GM19372 (cell line): ENCODE measurements around the gene PAX2.

ENCODE experiments used
- ATAC-seq: cut with Tn5 transposase; IDR thresholded peaks from one replicate; pipeline ENCODE4 v1.9.1; 2021; ENCODE audit warnings: mild to moderate bottlenecking, low read depth, moderate library complexity; ENCODE audit not compliant: unreplicated experiment

PAX2 gene

DNA sequence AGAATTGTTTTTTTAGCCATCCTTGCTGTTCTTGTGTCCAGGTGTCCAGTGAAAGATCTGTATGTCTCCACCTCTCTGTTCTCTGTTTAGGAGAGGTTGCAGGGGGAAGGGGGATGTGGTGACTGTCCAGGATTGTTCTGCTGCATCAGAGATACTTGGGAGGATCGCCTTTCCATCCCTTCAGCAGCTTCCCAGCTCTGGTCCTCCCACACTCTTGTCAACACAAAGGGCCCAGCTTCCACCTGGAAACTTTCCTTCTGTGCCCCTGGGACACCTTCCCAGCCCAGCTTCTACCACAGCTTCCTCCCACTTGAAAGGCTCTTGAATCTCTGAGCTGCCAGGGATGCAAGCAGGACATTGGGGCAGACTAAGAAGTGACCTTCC, 85.3 kb downstream of the PAX2 start:
- no peak for ATAC-seq

DNA sequence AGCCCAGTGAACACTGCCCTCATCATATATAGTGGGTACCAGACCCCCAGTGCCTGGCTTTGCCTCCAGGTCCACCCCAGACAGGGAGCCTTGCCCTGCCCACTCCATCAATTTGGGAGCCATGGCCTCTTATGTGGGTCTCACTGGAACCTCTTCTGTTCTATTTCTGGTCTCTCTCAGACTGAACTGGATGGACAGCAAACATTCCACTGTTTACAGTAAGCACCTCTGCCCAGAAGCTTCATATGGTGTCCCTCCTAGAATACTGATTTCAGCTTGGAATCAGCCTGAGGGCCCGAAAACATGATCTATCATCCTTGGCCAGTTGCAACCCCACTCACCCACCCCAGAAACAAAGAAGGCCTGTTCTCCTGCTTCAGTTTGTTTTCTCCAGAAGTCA, 86.4 kb downstream of the PAX2 start:
- no peak for ATAC-seq

DNA sequence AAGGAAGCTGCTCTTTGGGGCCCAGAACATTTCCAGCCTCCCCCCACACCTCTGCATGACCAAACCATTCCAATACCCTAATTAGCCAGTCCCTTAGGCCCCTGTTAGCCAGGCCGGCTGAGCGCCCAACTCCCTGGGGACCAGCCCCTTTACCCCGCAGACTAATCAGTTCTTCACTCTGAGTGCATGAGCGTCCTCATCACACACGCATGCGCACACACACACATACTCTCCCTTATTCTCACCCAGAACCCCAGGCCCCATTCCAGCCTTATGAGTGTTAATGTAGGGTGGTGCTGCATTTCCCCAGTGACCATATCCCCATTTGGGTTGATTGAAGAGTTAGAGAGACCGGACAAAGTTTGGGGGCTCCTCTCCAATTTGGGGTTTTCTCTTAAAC, 90.4 kb downstream of the PAX2 start:
- no peak for ATAC-seq

DNA sequence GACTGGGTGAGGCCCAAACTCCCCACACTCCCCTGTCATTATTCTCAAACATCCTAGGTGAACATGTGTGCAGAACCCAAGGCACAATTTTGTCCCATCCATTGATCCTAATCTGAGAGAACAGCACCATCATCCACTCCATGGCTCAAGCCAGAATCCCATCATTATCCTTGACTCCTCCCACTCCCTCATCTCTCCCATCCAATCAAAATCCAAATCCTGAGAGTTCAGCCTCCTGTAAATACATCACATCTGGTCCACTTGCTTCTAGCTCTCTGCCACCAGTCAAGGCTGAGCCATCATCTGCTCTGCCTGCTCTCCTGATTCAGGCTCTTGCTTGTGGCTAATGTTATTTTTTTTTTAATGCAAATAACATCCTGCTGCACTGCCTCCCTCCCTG, 91.5 kb downstream of the PAX2 start:
- ATAC-seq: no peak

DNA sequence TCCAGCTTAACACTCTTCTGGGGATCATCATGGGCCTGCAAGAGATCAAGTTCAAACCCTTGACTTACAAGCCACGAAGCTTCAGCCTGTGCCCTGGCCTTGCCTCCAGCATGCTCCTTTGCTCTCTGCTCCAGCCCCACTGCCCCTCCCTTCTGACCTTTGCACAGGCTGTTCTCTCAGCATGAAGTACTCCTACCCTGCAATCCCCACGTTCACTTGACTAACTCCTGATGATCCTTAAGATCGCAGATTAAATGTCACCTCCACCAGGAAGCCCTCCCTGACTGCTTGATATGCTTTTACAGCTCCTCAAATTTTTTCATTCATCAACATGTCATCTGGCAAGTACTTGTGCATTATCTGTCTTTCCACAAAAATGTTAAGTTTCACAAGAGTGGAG, 91.9 kb downstream of the PAX2 start:
- no peak for ATAC-seq

DNA sequence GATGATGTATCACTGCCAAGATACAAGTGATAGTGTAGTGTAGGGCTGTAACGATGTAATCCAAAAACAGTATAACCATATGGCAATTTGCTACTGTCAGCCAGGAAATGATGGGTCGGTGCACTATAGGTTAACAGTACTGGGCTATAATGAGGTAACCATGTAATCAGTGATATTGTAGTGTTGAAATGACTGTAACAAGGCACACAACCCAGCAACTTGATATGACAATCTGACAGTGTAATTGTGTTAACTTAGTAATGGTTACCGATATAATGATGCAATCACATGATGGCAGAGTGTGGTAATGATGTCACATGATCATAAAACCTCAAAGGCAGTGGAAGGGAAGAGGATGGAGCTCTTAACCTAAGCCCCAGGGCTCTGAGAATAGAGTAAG, 93.6 kb downstream of the PAX2 start:
- no peak for ATAC-seq

DNA sequence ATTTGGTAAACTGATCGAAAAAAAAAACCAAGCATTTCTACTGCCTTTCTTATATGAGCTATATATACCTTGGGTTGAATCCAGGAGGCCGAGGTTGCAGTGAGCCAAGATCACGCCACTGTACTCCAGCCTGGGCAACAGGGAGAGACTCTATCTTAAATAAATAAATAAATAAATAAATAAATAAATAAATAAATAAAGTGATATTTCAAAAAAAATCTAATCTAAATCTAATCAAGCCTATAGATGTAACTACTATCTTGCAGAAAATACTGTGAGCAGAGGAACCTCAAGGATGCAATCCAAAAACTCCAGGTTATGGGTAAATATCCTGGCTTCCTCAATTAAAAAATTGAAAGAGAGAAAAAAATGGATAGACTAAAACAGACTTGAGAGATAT, 96.1 kb downstream of the PAX2 start:
- no peak for ATAC-seq

DNA sequence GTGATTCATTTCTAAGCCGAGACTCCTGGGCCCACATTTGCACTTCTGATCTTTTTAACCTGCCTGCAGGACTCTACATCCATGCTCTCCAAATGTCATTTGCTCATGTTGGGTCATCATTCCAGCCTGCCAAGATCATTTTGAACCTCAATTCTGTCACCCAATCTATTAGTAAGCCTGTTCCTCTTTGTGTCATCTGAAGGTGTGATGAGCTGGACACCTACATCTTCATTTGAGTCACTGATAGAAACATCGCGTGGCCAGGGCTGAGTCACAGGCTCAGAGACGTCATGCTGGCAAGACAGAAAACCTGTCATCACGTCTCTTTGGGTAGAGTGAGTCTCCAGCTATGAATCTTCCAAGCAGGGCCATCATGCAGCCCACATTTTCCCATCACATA, 102.1 kb downstream of the PAX2 start:
- ATAC-seq: no peak

DNA sequence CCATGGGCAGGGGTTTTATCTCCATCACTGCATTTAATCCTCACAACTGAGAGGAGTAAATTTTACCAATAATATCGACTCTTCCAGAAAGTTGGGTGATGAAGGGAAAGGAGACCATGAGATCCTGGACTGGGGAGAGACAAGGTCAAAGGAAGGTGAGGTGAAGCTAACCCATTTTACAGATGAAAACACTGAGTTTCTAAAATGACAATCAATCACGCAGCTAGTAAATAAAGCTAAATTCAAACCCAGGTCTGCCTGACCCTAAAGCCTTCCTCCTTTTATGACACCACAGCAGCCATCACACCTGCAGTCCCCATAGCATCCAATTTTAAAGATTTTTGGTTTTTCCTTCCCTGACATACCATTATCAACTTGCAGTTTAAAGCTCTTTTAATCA, 103.4 kb downstream of the PAX2 start:
- ATAC-seq: no peak

DNA sequence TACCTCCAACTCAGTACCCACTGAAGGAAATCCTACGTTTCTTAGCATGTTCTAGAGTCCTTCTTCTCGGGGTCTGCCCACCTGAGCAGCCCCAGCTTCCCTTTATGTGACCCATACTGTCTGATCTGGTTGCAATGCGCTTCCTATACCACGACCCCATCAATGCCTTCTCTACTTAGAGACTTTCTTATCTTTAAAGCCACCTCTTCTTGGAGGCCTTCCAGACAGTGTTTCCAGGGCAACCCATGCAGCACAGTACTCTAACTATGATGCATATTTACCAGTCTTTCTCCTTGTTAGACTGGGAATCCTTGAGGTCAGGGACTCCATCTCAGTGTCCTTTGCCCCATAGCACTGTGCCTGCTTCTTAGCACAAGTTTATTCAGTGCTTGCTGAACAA, 112.9 kb downstream of the PAX2 start:
- no peak for ATAC-seq

DNA sequence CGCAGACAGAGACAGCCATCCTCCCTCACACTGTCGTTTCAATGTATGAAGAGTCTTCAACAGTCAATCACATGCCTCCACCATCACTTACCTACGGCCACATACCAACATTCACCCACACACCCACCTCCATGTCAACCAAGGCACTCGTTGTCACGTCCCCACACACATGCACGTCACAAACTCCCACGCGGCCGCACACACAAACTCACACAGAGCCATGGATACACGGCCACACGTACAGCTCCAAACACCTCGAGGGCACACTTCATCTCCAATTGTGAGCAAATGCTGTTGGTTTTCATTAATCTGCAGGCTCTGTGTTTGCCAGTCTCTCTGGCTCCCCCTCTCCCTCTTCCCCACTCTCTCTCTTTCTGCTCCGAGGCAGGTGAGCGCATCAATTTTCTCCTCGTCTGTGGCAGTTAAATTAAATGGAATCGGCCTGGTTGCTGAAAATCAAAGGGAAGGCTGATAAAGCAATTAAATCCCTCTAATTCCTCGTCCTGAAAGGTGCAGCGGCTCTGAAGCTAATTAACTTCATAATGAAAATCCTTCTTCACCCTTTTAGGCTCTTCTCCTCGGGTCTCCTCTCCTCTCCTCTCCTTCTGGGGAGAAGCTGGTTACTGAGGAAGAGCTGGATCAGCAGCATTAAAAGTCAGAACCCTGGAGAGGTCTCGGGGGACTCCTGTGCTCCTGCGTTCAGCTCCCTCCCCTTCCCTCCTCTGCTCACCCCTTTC, 113.5 kb downstream of the PAX2 start:
- ATAC-seq: no peak

DNA sequence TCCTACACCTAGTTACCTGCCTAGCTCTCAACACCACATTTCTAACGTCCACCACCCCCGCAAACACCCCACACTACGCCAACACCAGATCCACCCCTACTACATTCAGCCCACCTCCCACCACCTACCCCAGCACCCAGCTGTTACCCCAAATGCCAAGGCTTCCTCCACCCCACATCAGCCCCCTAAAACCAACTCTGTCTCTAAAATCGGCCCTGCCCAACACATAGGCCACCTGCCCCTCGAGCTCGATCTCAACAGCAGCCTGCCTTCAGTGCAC, 114.0 kb downstream of the PAX2 start:
- ATAC-seq: no peak

DNA sequence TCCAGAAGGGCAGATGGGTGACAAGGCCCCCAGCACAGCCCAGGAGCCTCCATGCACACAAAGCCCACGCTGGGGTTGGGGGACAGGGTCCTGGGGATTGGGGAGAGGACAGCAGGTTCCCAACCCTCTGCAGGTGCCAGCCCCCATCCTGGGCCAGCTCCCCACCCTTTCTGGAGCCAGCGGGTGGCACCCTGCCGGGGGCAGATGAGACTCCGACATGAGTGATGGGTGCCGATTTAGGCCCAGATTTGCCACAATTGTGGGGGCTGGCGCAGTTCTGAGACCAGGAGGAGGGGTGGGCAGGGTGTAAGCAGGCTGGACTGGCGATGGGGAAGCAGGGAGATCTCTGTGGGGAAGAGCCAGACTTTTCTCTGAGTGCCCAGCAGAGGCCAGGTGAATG, 118.1 kb downstream of the PAX2 start:
- ATAC-seq: no peak

DNA sequence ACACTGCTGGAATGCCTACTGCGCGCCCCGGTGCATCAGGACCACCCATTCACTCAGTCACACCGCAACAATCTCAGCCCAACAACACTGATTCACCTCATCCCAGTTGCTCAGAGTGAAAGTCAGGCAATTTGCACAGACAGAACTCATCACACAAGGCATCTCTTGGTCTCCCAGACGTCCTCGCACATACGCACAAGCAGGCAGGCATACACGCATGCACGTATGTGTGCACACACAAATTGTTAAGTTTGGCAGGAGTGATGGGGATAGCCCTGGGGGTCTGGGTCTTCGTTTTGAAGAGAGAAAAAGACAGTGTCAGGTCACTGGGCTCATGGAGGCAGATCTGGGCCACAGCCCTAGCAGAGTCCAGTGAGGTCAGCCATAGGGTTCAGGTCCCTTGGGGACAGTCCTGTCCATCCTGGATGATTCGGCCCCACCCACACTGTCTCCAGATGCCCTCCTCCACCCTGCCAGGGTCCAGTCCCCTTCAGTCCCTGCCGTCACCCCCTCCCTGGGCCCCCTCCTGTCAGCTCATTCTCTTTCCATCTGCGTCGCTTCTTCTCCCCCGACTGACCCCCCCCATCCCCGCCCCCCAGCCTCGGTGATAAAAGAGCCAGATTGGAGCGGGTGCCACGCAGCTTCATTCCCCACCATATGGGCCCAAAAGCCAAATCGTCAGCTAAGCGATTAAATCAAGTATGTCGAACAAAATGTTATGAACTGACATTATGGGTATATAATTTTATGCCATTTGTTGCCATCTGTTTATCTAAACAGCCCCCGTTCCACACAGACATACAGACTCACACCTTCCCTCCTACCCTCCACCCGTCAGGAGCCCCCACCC, 118.9 kb downstream of the PAX2 start:
- ATAC-seq: no peak

DNA sequence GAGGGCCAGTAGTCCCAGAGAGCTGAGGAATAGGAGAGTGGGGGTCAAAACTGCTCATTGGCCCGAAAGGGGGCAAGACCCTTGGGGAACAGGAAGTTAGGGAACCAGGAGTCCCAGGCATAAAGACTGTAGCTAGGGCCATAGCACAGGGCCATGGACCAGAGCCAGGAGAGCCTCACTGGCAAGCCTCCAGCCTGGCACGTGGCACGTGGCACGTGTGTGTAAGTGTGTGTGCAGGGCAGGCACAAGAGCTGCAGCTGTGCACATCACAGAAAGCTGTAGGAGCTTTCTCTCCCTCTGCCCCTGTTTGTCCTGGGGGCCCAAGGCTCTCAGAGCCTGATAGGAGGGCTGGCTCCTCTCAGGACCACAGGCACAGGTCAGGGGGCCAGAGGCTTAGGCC, 119.6 kb downstream of the PAX2 start:
- ATAC-seq: no peak

DNA sequence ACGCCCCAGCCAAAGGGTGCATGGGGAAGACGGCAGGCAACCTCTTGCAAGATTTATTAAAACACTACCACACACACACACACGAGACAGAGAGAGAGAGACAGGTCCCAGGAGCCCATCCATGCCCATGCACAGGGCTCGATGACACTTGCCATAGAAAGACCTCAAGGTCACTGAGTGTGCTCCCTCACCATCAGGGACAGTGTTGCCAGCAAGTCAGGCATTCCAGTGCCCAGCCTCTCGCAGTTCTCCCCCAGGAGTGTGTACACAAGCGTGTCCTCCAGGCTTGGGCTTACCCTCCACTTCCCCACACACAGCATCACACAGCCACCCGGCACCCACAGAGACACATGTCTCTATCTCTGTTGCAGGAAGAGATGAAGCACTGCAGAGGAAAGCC, 120.6 kb downstream of the PAX2 start:
- no peak for ATAC-seq

DNA sequence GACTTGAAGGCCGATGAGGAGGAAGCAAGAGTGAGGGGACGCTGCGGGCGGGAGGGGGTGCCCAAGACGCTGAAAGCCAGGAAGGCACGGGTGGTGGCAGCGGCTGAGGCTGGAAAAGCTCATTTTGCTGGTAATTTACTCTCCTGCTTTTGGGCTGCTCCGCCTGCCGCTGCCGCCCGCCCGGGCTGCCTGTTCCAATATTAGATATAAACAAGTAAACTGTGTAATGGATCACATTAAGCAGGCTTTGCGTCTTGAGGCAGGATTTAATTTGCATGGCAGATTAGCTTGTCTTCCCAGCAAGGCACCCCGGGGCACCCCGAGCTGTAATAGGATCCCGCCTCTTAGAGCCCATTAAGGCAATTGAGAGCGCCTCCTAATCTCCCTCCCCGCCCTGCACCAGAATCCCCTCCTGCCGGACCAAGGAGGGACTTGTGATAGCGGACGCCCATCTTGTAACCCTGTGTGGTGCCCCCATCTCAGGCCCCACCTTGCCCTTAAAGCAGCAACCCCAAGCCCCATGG, 121.3 kb downstream of the PAX2 start:
- no peak for ATAC-seq

DNA sequence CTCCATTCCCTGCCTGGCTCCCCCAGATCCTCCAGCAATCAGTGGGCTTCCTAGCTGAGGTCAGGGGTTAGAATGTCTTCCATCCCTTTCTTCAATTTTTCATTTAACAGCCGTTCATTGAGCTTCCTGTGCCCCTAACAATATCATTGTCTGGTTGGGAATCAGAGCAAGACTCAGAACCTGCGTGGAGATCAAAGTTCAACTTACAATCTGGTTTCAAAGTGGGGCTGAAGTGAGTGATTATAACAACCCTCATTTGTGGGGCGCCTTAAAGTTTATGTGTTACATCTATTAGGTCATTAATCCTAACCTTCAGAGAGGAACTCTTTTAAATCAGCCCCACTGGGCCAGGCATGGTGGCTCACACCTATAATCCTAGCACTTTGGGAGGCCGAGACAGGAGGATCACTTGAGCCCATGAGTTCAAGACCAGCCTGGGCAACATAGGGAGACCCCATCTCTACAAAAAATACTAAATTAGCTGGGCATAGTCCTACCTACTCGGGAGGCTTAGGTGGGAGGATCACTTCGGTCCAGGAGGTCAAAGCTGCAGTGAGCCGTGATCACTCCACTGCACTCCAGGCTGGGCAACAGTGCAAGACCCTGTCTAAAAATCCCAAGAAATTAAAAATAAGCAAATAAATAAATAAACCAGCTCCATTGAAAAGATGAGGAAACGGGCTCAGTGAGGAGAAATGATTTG, 122.0 kb downstream of the PAX2 start:
- no peak for ATAC-seq

DNA sequence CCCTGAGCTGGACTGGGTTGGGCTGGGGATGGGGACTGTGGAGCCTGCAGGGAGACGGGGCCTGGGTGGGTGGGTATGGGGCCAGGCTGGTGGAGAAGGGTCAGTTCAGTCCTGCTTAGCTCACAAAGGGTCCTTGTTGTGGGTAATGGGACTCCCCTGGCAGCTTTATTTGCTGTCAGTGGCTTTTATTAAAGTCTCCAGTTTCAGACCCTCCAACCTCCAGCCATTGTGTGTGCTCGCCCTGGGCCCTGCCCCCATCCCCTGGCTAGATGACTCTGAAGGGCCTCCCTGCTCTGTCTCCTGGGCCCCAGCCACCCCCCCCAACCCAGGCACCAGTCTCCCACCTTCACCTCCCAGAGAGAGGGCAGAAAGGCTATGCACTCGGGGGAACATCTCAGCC, 123.0 kb downstream of the PAX2 start:
- no peak for ATAC-seq

DNA sequence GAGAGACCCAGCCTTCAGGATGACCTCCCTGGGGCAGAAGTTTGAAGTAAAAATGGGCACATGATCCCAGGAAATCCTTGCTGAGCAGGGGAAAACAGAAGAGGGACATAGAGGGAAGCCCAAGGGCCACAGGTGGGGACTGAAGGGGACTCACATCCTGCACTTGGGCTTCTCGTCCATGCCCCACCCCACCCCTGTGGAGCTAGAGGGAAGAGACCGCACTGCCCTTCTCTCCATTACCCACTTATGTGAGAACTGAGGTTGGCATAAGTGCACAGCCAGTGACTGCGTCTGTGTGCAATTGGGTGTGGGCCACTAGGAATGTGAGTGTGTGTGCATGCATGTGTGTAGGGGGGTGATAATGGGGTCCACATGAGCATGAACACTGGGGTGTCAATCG, 124.0 kb downstream of the PAX2 start:
- ATAC-seq: no peak

DNA sequence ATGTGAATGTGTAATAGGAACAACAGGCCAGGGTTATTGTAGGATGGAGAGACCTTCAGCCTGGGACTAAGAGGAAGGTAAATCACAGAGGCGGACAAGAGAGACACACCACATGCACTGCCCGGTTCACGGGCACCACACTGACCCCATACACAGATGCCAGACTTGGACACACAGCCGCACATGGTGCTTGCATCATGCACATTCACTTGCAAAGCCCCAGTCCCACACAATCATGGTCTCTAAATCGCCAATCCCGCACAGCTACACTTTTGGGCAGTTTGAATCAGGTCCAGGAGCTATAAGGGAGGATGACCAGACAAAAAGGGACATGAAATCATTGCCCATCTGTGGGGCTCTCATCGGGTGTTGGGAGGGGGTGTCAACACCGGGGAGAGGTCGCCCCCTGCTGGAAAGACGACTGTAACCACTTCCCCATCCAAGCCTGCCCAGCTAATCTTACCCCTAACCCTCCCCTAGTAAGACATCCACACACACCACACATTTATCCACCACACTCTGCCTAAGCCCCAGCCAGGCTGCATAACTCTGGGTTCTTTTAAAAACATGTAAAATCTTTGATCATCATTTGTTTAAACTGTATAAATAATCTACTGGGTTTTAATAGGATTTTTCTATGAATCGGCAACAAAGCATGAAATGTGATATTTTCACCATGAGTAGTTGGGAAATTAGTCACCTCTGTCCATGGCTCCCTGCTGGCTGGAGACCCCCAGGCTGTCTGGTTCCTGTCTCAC, 126.8 kb downstream of the PAX2 start:
- no peak for ATAC-seq
